ENCODE measurements around the gene SLC10A1. TPM values are rescaled to one million over a fixed set of nuclear protein-coding genes. Genes with fewer than 3 reads are reported as not detected.
"Not testable (repeated sequence)": the region's sequence is repeated elsewhere in the genome, so short reads cannot be mapped to it uniquely, and the experiment has no call there.

SLC10A1 gene
- total RNA-seq, 1 donor from 2014 or later = not detected

DNA sequence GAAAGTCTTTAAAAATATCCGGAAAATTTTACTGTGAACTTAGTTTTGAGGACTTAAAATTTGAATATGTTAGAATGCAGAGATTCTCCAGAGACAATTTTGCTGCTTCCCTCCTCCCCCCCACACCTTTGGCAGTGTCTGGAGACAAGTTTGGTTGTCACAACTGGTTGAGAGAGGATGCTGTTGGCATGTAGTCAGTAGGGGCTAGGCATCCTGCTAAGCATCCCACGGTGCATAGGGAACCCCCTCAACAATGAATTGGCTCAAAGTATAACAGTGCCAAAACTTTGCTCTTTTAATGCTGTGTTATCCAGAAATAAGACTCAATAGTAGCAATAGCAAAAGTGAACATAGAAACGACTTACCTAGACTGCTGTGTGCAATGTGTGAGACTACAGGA is 26.5 kb downstream of the SLC10A1 start:
- DNase-seq (ENCODE audit: low spot score) = no peak

DNA sequence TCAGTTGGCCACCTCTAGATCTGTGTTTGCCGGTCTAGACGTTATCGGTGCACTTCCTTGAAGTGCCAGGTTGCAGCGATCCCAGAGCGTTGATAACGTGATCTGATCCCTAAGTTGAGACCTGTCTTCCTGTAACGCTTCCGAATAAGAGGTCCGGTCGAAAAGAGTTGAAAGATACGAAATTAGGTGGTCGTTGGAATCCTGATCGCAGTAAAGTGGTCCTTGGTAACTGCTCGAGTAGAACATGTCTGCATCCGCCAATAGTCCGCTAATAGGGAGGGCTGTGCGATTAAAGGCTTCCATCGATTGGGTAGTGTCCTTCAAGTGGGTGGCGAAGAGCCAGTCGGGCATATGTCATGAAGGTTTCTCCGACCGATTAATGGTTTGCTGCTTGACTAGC is 27.4 kb downstream of the SLC10A1 start:
- no peak for DNase-seq (ENCODE audit: low spot score)

DNA sequence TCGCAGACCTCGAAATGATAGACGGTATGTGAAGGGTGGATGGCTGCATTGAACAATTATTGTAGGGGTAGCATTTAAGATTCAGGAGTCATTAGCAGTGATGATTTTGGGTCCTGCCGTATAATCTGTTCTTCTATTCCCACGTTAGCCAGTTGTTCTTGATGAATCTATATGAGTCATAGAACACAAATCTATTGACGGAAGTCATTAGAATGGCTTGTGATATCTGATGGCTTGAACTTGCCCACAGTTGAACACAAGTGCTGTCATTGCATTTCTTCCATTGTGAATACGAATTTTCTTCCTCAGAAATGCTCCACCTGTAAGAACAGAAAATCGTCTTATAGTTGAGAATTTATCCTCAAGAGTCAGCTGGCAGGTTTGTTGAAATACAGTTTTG is 28.2 kb downstream of the SLC10A1 start:
- DNase-seq (ENCODE audit: low spot score) = no peak

DNA sequence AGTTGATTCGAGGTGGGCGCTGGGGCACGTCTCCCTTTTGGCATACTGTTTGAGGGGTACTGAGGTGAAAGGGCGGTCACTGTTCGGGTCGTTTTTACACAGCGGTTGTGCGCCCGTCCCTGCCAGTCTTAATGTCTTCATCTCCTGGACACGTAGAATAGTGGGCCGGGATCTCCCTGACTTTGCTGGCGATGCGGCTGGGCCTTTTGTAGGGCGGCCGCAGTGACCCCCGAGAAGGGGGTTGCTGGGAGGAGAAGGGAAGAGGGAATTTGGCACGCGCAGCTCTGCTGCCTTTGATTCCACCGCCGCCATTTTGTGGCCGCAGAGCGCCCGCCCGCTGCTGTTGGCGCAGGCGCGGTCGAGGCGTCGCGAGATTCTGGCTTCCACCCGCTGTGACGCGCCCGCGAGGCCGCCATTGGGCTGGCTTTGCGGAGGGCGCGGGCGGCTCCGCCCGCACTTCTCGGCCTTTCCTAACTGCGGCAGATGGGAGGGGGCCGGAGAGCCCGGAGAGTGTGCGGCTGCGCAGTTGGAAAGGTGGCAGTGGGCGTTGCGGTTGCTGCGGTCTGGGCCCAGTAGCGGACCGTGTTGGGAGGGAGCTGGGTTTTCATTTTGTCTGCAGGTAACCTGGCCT is 29.6 kb downstream of the SLC10A1 start:
- peak; percentile 98 for DNase-seq (ENCODE audit: low spot score)

DNA sequence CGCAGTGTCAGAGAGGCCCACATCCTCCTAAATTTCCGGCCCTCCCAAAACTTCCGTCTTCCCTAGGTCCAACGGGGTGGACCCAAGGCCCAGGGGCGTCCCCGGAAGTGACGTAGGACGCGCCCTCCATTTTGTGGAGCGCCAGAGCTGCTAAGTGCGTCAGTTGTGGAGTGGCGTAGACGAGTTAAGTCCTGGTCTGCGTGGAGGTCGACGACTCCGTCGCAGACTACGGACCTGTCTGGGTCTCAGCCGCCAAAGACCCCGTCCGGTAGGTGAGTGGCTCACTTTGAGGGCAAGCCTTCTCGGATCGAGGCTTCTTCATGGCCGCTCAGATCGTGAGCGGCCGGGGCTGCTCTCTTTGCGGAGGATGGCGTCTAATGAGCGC is 30.1 kb downstream of the SLC10A1 start, which contains the start of gene SRSF5:
TSS of gene SRSF5 (plus strand) at position 159 of the 385 bp plus-strand sequence. CDS start 1,015 bp downstream, outside the sequence.
- peak; percentile 98 for DNase-seq (ENCODE audit: low spot score)

DNA sequence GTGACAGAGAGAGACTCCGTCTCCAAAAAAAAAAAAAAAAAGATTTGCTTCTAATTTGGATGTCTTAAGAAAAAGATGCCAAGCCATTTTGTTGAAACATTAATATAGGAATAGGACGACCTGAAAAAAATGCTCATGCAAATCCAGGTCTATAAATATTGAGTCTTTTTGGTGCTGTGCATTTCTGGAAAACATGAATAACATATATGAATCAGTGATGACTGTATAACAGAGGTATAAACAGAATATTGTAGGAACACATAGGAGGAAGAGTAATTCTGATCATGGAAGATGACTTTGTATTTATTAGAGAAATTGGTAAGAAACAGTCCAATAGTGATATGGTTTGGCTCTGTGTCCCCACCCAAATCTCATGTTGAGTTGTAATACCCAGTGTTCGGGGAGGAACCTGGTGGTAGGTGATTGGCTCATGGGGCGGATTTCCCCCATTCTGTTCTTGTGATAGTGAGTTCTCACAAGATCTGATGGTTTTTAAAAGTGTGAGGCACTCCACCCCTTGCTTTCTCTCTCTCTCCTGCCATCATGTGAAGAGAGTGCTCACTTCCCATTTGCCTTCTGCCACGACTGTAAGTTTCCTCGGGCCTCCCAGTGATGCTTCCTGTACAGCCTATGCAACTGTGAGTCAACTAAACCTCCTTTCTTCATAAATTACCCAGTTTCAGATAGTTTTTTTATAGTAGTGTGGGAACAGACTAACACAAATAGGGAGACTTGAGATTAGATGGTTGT is 33.1 kb downstream of the SLC10A1 start:
- no peak for DNase-seq (ENCODE audit: low spot score)

DNA sequence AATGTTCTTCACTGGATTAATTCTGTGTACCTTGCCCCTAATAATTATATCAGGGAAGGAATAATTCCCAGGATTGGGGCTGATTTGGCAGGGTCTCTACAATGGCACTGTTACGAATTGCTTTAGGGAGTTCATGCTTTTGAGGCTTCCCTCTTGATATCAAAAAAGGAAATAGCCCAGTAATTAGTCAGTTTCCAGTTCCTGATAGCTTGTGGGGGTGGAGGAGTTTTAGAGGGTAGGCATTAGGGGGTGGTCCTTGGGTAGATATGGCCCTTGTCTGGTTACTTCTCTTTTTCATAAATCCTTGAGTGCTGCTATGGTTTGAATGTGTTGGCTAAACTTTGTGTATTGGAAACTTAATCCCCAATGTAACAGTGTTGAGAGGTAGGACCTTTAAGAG is 36.2 kb downstream of the SLC10A1 start:
- no peak for DNase-seq (ENCODE audit: low spot score)

DNA sequence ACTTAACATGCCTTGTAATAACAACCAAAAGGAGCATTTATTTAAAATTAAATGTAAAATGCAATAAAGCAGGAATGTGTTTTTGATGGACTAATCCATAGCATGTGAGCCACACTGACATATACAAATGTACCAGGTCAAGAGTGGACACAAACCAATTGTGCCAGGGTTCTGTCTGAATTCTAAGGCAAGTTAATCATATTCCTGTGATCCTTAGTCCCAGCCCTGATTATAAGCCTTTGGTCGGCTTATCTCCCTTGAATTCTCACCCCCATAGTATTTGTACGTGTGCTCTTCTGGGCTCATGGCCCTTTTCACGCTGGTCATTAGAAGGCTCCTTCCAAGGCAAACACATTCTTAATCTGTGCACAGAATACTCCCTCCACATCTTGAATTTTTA is 40.7 kb downstream of the SLC10A1 start:
- DNase-seq (ENCODE audit: low spot score) = no peak

DNA sequence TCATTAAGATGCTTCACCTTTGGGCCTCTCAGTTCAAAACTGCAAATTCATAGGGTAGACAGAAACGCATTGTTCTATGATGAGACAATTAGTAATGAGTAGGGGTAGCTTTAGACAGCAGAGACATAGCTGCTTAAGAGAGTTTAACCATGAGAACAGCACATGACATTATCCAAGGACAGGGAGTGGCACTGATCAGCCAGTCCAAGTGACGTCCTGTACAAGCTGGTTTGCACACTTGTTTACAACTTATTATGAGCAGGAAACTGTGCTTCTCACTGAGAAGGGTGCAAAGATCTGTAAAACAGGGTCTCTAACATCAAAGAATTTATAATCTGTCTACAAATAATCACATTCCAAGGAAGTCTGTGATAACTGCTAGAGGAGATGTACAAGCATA is 41.3 kb downstream of the SLC10A1 start:
- no peak for DNase-seq (ENCODE audit: low spot score)

DNA sequence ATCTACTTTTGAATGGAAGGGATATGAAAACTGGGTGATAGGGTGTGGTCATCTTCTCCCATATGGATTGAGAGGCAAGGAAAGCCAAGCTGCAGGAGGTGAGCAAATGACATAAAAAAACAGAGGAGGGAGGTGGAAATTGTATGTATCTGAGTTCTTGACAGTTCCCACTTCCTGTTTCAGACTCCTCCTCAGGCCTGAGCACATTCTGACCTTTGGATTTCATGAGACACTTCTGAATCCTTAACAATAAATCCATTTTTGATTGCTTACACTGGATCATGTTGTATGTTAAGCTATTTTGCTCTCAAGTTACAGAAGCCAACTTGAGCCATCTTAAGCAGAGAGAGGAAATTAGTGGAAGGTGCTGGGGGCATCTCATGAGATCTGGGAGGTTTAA is 41.7 kb downstream of the SLC10A1 start:
- DNase-seq (ENCODE audit: low spot score) = no peak

DNA sequence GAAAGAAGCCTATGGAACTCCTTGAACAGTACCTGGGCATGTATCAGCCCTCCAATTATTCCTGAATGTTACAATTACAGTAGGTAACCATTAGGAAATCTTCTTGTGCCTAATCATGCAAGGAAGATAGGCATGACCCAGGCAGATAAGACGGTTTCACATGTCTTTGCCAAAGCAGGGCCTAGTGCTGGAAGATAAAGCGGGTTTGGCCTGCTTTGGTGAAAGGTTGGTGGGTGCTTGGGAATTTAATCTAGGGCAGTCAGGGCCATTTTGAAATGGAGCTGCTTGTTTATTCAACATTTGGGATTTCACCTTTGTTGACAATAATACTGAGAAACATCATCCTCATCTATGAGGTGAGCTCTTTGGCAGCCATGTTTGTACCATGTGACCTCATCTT is 42.6 kb downstream of the SLC10A1 start:
- DNase-seq (ENCODE audit: low spot score) = no peak

DNA sequence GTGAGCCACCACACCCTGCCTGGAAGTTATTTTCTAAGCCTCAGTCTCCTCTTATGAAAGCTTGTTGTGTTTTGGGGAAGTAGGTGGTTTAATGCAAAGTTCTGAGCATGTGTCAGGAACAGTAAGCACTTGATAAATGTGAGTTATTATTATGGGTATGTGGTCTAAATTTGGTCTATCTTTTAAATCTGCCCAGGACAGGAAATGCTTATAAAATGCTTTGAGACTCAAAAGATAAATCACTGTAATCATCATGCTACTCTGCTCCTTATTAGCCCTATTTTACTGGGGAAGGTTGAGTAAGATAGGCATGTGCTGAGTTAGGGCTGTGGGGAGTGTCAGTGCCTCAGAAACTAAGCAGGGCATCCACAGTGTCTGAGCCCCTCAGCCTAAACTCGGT is 43.2 kb downstream of the SLC10A1 start:
- no peak for DNase-seq (ENCODE audit: low spot score)

DNA sequence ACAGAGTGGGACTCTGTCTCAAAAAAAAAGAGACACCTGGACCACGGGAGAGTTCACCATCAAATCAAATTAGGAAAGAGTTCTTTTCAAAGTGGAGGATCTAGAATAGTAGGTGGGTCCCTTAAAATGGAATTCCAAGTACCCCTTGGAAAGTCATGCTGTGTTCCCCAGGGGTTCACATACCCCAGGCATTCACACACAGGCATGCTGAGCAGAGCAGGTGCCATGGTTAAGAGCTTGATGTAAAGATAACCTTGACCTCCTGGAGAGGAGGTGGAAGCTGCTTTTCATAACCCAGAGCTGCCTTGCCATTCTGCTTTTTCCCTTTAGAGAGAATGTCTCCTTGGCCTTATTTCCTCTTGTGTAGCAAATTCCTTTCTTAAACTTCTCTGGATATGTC is 44.3 kb downstream of the SLC10A1 start:
- DNase-seq (ENCODE audit: low spot score) = no peak

DNA sequence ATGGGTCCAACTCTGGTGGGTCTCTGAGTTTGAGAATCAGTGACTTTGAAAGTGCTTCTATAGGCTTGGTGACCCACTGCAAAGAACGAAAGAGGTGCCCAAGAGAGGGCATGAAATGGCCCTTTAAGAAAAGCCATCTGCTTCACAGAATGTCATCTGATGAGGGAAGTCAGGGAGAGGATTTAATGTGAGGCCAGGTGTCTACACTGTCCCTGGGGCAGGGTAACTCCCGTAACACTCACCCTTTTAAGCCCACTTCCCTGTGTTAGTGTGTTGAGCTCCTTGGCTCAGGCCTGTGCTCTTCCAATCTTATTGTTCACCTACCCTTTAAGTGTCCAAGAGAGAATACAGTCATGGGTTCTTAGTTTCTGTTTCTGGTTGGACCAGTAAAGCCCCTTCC is 46.5 kb downstream of the SLC10A1 start:
- DNase-seq (ENCODE audit: low spot score) = no peak

DNA sequence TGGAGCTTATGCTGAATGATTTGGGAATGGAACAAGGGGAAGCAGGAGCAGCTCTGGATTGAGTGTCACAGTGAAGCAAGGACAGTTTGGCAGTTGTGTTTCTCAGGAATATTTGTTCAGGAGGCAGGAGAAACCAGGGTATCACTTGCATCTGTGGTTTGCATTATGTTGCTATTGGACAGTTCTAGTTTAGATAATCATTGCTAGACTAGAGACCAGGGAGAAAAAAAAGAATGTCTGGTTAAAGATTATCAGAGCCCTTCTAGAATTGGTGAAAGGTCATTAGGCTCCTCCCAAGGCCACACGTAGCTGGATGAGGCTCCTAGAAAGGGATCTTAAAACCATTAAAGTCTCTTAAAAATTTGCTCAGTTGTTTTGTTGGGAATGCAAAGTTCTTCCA is 47.1 kb downstream of the SLC10A1 start:
- DNase-seq (ENCODE audit: low spot score) = no peak

DNA sequence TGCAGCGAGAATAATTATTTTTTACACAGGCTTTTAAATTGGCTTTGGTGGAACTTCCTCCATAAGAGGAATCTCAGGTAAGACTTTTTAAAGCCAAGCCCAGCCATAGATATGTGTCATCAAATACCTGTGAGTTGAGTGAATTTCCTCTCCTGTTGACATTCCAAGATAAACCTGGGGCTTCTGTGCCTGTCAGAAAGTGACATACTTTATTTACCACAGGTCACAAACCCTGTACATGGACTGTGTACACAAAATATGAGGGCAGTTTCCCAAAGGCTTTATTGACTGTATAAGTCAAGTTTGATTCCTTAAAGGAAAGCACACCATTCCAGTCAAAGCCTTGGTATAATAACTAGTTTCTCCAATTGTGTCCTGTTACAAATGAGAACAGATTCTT is 56.0 kb downstream of the SLC10A1 start:
- no peak for DNase-seq (ENCODE audit: low spot score)

DNA sequence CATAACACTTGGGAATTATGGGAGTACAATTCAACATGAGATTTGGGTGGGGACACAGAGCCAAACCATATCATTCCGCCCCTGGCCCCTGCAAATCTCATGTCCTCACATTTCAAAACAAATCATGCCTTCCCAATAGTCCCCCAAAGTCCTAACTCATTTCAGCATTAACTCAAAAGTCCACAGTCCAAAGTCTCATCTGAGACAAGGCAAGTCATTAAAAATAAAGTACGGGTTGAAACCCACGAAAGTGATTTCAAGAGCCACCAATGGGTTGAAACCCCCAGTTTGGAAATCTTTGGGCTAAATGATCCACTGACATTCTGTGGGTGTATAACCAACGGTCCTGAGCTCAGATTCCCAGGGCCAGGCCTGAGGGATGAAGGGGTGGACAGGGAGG is 60.6 kb downstream of the SLC10A1 start:
- DNase-seq (ENCODE audit: low spot score) = not testable (repeated sequence)

DNA sequence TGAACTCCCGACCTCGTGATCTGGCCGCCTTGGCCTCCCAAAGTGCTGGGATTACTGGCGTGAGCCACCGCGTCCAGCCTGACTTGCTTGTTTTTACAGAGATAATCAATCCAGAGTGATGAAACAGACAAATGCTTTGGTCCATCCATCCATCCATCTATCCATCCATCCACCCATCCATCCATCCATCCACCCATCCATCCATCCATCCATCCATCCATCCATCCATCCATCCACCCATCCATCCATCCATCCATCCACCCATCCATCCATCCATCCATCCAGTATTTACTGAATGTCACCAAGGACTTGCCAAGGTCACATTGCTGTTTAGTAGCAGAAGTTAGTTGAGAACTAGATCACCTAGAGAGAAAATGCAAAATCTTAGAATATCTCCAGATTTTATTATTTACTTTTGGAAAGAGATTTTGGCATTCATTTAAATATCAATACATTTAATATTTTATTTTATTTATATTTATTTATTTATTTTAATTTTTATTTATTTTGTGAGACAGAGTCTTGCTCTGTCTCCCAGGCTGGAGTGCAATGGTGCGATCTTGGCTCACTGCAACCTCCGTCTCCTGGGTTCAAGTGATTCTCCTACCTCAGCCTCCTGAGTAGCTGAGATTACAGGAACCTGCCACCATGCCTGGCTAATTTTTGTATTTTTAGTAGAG is 65.0 kb downstream of the SLC10A1 start:
- not testable (repeated sequence) for DNase-seq (ENCODE audit: low spot score)

DNA sequence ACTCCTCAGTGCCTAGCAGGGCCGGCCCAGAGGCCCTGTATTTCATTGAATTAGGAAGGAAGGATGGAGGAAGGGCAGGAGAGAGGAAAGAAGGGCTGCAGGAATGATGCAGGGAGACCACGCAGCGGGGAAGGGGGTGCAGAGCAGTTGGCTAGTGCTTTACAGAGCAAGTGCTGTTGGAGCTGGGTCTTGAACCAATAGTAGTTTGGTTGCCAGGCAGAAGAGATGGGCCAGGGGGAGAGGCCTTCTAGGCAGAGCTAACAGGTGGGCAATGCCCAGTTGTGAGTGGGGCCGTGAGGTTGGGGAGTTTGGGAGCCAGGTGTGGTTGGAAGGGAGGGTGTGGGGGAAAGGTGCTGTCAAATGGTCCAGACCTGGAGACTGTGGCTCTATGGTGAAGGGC is 69.2 kb downstream of the SLC10A1 start:
- DNase-seq (ENCODE audit: low spot score) = no peak

DNA sequence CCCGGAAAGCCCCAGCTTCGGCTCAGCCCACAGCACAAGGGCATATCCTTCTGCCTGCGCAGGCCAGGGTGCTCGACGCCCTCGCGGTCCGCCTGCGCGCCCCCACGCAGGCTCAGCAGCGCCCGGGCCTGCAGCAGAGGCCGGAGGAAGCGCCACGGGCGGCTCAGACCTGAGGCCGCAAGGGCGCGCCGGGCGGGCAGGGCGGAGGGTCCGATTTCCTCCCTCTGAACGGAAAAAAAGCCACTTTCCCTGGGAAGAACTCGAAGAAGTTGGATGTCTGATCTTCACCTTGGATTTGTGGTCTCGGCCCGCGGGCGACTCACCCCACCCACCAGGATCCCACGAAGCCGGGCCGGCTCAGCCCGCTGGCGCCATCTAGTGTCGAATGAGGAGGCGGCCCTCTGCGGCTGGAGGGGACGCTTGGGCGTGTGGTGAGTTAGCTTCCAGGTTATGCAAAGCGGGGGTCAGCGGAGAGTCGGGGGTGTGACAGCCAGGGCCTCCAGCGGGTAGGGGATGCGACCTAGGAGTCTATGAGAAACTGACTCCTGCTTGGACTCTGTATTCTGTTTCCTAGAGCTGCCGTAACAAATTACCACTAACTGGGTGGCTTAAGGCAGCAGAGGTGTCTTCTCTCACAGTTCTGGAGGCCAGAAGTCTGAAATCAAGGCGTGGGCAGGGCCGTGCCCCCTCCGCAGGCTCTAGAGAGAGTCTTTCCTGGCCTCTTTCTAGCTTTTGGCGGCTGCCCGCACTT is 70.1 kb downstream of the SLC10A1 start:
- DNase-seq (ENCODE audit: low spot score) = peak; percentile 96
